HT1080 (cell line): ENCODE measurements around the gene VSIG10. TPM values are rescaled to one million over a fixed set of nuclear protein-coding genes. Genes with fewer than 3 reads are reported as not detected.
"Not testable (repeated sequence)": the region's sequence is repeated elsewhere in the genome, so short reads cannot be mapped to it uniquely, and the experiment has no call there.

Source experiments
- DNase-seq: peaks from one replicate; pipeline ENCODE4 v3.0.0-alpha.2; 2015; ENCODE audit warnings: low read depth
- small RNA-seq: library from RNA; depleted of rRNA; stranded (forward); fragments of <200 nt; gene quantifications from one replicate; pipeline ENCODE3, GENCODE V24; 2014
- total RNA-seq: library from RNA; depleted of rRNA; stranded (reverse); fragments of >200 nt; shearing (Covaris generic); gene quantifications from 2 replicates; pipeline ENCODE4 v1.2.3, GENCODE V29; 2014; rRNA removed

The VSIG10 gene
- total RNA-seq, 1 experiment from 2014 or later, result 29.9 TPM

GRCh38 chr12:118034429-118035189, 69.2 kb downstream of the VSIG10 start:
- DNase-seq, result peak; percentile 58

GRCh38 chr12:118033902-118034301, 69.9 kb downstream of the VSIG10 start:
- no peak for DNase-seq

GRCh38 chr12:118033323-118033722, 70.5 kb downstream of the VSIG10 start:
- peak; percentile 75 for DNase-seq

GRCh38 chr12:118032188-118032587, 71.6 kb downstream of the VSIG10 start:
- DNase-seq, result no peak

GRCh38 chr12:118029166-118029565, 74.6 kb downstream of the VSIG10 start:
- DNase-seq, result no peak

GRCh38 chr12:118025168-118025567, 78.6 kb downstream of the VSIG10 start:
- no peak for DNase-seq

- no peak for DNase-seq
Measured at GRCh38 chr12:118023301-118023860, 80.4 kb downstream of the VSIG10 start.

GRCh38 chr12:118022728-118023109, 81.1 kb downstream of the VSIG10 start:
- DNase-seq, result no peak

- DNase-seq, result not testable (repeated sequence)
Measured at GRCh38 chr12:118022097-118022727, 81.6 kb downstream of the VSIG10 start.

- DNase-seq, result no peak
Measured at GRCh38 chr12:118020036-118020435, 83.8 kb downstream of the VSIG10 start.

- DNase-seq, result no peak
Measured at GRCh38 chr12:118017926-118018325, 85.9 kb downstream of the VSIG10 start.

- DNase-seq, result peak; percentile 96
Measured at GRCh38 chr12:118016424-118017264, 87.2 kb downstream of the VSIG10 start, which contains the start of gene RFC5. TSS of gene RFC5 (plus strand) at chr12:118016703. CDS start at chr12:118016828, 125 bp downstream.

- no peak for DNase-seq
Measured at GRCh38 chr12:118015944-118016343, 87.9 kb downstream of the VSIG10 start.

GRCh38 chr12:118015306-118015705, 88.5 kb downstream of the VSIG10 start:
- DNase-seq, result no peak

Small RNA genes within 50 kb of the gene (small RNA-seq; reads per million reads assigned to genes)
- gene AC131159.1, result not detected

Other genes starting within 250 kb of the VSIG10 start
- gene KSR2, start 135.0 kb downstream of the VSIG10 start, total RNA-seq, result not detected in 2 replicates
- gene RFC5, start 87.3 kb downstream of the VSIG10 start, total RNA-seq, result 59.4 and 65.7 TPM in 2 replicates
- gene WSB2, start 42.8 kb downstream of the VSIG10 start, total RNA-seq, result 78.1 and 108 TPM in 2 replicates
- gene PEBP1, start 32.1 kb upstream of the VSIG10 start, total RNA-seq, result 154 and 185 TPM in 2 replicates